HG03135 (cell line): ENCODE measurements around the gene GNAI1.

Experiments
- ATAC-seq: cut with Tn5 transposase; IDR thresholded peaks from one replicate; pipeline ENCODE4 v1.9.1; 2021; ENCODE audit warnings: mild to moderate bottlenecking, moderate library complexity; ENCODE audit not compliant: unreplicated experiment

Gene GNAI1

DNA sequence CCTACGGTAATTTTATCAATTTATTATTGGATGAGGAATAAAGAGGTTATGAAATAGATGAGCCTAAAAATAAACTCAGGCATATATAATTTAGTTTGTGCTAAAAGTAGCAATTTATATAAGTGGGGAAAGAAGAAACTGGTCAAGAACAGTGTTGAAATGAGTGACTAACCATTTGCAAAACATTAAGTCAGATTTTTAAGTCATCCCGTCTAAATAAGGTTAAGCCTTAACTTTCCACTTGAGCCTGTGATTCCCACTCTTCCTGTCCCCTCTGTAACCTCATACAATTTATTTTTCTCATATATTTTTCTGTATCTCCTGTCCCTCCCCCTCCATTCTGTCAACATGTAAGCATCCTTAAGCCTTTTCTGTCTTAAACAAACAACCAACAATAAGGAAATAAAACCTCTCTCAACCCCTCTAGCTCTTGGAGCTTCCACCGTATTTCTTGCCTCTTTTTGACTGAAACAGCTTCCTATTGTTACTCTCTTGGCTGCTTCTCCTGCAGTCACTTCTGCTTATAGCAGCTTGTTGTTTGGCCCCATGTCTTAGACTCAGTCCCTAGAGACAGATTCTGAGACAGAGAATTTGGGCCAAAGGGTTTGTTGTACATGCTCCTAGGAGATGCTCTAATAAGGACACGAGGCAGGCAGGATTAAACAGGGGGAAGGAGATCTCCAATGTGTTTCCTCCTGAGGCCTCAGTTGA is 109.7 kb downstream of the GNAI1 start:
- no peak for ATAC-seq

DNA sequence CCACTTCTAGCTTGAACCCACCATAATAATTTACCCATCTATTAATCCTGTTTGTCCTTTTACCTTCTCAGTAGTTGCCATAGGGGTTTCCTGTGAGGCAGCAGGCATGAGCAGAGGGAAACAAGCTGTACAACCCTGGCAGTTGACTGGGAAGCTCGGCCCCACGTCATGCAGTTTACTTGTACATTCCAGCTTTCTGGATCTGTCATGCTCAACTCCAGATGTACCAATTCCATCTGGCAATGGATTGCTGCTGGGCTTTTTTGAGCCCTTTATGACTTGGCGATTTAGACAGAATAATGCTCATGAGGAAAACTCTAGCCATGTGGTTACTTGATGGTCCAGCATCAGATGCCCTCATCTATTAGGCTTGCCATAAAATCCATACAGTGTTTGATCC is 112.5 kb downstream of the GNAI1 start:
- no peak for ATAC-seq

DNA sequence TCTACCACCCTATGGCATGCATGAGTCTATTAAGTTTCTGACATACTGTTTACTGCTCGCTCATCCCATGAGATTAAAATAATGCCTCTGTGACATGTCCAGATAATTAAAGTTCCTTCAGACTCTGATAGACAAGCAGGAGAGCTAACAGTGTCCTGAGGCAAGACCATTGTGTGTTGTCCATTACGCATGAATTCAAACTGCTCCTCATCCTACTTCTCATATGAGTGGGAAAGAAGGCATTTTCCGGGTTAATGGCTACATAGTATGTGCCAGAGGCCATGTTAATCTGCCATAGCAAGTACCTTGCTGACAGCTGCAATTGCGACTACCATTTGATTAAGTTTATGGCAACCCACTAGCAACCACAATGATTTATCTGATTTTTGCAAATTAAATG is 113.3 kb downstream of the GNAI1 start:
- no peak for ATAC-seq

DNA sequence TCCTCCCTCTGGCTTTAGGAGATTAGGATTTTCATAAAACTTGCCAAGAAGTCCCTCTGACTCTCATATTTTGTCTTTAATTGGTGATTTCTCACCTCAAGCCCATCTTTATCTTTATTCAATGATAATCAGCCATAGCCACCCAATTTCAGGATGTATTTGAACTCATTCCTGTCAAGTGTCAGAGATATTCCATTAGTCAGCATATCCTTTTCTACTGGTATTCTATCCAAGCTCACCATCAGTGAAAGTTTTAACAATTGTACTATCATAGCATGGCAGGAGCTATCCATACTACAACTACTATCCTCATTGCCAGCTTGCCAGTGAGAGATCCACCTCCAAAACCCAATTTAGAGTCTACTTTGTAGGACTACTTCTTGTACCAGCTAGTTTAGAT is 114.6 kb downstream of the GNAI1 start:
- ATAC-seq, result no peak

DNA sequence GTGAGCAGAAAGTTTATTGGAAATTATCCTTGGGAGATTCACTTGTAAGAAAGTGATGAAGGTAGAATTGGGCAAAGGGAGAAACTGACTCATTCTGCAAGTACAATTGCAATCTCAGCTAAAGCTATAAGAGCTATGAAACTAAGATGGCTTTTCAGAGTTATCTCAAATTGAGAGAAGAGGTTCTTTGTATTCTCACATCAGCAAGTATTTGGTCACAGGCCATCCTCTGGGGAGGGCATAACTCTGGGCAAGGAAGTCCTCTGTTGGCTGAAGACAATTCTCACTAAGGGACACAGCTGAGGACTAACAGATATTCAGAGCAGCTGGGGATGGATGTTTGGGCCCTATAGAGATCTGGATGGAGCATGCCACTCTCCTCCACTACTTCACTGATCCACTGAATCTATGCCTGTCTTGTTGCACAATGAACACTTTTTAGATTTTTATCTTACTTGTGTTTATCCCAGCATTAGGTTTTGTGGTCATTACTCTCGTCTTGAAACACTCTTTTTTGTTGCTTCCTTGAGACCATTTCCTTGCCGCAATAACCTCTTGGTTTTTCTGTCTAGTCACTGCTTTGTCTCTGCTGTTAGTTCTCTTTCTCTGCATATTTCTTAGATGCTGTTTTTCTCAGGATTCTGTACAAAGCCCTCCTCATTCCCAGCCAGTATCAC is 115.1 kb downstream of the GNAI1 start:
- no peak for ATAC-seq

DNA sequence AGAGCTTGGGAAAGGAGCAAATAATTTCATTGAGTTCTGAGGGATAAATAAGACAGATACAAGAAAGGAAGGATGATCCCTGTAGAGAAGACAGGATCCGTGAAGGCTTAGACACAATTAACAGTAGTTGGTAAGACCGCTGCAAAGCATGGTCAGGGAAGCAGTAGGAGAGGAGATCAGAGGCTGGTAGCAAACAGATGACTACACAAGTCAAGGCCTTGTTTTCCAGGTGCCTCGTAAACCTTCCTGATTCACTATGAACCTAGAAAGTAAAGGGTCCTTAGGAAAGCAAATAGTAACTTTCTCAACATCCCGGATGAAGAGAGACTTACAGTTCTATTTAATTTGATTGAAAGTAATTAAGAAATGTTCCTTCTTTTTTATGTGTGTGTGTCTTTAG is 118.6 kb downstream of the GNAI1 start:
- no peak for ATAC-seq

DNA sequence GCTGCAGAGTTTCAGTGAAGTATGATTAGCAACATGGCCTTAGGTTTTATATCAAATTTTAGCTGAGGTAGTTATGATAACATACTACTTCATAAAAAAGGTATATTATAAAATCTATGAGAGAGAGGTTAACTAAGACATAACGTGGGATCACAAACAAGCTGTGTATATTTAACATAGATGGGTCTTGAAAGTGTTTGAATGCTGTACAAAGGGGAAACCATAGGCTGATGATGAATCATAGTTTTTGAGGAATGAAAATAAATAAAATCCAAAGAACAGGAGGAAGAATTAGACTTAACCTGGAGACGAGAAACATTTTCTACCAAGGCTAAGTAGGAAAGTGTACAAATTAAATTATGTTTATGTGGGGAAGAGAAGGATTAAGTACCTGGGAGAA is 119.0 kb downstream of the GNAI1 start:
- no peak for ATAC-seq

DNA sequence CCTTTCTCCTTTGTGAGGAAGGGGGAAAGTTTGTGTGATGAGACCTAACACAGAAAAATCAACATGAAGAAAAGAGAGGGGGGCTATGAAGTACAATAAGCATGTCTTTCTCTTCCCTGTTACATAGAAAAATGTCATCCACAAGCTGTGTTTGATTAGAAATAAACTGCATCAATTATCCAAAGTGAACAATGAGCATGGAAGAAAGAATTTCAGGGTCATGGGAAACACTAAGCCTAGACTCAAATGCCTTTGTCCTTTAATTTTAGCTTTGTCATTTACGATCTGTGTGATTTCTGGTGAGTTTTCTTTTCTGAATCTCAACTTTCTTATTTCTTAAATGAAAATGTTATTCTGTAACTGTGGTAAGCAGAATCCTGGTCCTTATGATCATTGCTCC is 121.0 kb downstream of the GNAI1 start:
- ATAC-seq, result no peak

DNA sequence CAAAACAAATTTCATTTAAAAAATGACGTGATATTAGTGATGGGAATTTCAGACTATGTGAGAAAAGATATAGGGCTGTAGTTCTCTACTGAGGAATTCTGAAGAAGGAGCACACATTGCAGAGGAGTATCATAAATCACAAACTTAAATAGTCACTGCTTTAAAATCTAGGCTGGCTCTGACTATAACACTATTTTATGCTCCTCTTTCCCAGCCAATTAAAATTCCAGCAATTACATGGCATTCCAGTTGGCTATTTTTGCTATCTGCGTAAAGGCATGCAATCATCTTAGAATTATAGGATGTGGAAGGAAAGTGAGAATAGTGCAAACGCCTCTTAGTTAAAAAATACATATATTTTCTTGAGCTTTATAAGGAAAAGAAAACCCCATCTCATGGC is 123.1 kb downstream of the GNAI1 start:
- no peak for ATAC-seq

DNA sequence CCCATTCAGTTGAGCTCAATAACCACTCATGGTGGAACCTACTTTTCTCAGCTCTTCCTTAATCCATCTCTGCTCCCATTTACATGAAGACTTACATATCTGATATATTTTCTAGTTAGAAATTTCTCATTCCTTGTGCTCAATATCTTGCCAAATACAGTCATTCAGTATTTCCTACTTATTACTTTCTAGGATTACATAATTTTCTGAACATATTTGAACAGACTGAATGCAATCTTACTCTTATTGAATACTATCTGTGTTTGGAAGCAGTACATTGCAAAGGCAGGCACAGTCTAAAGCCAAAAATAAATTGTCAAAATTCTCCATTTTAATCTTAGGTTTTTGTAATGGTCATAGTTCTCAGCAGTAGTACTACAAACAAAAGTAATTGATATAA is 126.0 kb downstream of the GNAI1 start:
- no peak for ATAC-seq

DNA sequence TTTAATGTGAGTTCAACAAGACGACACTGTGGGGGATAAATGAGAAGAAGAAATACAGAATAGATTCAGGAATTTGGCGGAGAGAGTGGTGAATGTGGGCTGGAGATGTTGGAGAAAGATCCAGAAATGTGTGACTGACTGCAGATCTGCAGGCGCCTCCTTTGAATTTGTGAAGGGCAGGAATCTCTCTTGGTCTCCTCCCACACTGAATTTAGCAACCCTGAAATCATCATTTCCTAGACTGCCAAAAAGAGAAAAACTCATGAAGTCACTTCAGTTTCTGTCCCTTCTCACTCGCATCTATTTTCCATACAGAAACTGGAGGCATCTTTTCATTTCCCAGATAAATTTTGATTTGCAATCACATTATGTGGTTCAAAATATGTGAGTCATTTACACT is 128.7 kb downstream of the GNAI1 start:
- no peak for ATAC-seq

DNA sequence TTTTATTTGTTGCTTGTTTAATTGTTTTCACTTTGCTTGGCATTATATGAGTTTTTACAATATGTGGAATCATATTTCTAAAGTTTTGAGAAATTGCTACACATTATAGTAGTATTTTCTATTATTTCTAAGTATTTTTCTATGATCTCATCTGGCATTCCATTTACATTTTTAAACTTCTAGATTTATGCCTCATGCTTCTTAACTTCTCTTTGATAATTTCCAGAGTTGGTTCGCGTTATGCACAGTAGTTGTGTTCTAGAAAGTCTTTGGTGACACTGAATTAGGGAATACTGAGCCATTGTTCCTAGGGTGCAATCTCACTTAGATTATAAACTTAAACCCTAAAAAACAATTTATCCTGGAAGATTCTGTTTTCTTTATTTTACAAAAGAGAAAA is 129.2 kb downstream of the GNAI1 start:
- no peak for ATAC-seq

DNA sequence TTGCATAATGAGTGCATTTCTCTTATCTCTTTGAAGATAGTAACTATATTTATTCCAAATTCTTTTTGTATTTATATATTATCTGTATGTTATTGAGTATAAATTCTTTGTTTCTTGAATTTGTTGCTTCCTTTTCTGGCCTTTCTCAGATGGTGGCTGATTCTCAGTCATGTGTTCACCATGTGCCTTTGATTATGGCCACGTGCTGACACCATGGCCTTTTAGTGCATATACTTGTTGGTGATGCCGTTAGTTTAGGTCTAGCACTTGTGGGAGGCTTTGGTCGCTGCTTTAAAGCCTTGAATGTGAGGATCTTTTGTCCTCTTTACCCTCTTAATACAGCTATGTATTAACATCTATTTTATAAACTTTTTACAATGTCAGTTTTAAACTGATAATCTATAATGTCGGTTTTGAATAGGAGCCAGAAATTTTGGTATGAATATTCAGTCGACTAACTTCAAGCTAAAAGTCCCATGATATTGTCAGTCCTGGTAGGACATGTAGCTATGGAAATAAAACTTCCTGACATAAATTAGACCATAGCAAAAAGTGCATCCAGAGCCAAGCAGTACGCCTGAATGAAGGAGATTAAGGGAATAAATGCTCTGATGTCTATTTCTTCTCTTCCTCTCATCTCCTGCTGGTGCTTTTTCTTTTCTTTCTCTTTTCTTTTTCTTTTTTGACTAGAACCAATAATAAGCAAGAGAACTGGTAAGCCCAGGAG is 130.3 kb downstream of the GNAI1 start:
- no peak for ATAC-seq

DNA sequence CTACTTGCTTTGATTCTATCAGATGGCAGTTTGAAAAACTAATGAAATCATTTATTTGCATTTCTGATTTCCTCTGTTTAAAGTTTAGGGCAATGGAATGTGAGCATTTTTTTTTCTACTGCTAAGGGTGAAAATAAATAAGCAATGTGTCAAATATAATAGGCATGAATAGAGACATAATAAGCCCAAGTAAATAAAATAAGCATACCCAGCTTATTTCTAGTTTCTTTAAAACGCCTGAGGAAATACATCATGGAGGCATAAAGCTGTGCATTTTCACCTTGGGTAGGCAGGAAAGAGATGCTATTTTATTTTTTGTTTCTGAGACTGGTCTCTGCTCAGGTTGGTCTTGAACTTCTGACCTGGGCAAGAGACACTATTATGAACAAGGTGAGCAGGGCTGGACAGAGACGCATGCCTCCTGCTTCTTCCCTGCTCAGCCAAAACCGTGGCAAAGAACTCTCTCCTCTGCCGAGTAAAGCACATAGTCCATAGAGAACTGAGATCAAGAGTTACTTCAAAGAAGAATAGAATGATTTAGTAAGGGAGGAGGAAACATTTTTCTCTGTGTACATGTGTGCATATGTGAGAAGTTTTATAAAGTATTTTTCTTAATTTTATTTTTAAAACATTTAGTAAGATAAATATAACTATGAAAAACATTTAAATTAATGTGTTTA is 138.1 kb downstream of the GNAI1 start:
- no peak for ATAC-seq

DNA sequence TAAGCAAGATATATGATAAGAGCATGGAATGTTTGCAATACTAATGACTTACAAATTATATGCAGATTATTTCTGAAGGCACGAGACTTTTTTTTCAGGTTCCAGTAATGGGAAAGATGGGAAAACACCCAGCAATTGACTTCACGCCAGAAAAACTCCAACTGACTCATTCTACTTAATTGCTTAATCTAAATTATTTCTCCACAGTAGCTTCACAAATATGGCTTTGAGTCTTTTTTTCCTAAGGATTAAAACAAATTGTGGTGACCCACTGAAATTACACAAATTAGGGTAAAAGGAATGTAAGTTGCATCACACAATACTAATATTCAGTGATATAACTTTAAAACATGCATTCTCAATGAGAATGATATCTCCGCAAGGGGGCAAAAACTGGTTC is 138.7 kb downstream of the GNAI1 start:
- ATAC-seq, result no peak

DNA sequence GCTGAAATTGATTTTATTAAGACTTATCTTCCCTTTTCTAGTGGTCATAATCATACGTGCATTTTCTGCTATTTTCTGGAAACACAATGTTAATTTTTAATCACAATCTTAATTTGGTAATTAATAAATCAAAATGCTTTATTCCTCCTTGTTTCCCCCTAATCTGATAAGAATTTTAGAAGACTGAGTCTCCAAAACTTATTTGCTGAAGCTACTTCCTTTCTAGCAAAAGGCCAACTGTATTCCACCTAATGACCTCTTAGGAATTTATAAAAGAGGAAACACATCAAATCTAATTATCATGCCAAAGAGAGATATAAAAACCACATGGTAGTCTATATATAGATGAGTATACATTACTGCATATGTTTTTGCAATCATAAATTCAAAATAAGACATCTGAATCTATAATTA is 140.6 kb downstream of the GNAI1 start:
- ATAC-seq, result no peak
